ENCODE results near the gene PON3.
"Not testable (repeated sequence)": the region's sequence is repeated elsewhere in the genome, so short reads cannot be mapped to it uniquely, and the experiment has no call there.

Gene PON3

GRCh38 chr7:95411666-95412065 is 15.5 kb upstream of the PON3 start:
- no peak for DNase-seq

- DNase-seq, result no peak
Measured at GRCh38 chr7:95411036-95411435, 14.9 kb upstream of the PON3 start.

GRCh38 chr7:95407751-95408150 is 11.6 kb upstream of the PON3 start:
- DNase-seq, result no peak

GRCh38 chr7:95405800-95406199 is 9.6 kb upstream of the PON3 start:
- no peak for DNase-seq

GRCh38 chr7:95405208-95405607 is 9.0 kb upstream of the PON3 start:
- no peak for DNase-seq

GRCh38 chr7:95404316-95404865 is 8.2 kb upstream of the PON3 start:
- DNase-seq, result no peak

GRCh38 chr7:95398155-95398940 is 2.2 kb upstream of the PON3 start:
- DNase-seq, result peak; percentile 64

- DNase-seq, result no peak
Measured at GRCh38 chr7:95397381-95397780, 1.2 kb upstream of the PON3 start.

- DNase-seq, result no peak
Measured at GRCh38 chr7:95395755-95396135, 430 bp downstream of the PON3 start.

GRCh38 chr7:95394370-95394769 is 1.8 kb downstream of the PON3 start:
- DNase-seq, result no peak

GRCh38 chr7:95391761-95392160 is 4.4 kb downstream of the PON3 start:
- no peak for DNase-seq

- DNase-seq, result no peak
Measured at GRCh38 chr7:95389516-95389915, 6.7 kb downstream of the PON3 start.

GRCh38 chr7:95379457-95379856 is 16.7 kb downstream of the PON3 start:
- DNase-seq, result not testable (repeated sequence)

- DNase-seq, result no peak
Measured at GRCh38 chr7:95376632-95377400, 19.4 kb downstream of the PON3 start.

GRCh38 chr7:95375591-95376257 is 20.5 kb downstream of the PON3 start:
- DNase-seq, result no peak

- no peak for DNase-seq
Measured at GRCh38 chr7:95373323-95373722, 22.9 kb downstream of the PON3 start.

- DNase-seq, result no peak
Measured at GRCh38 chr7:95368235-95368634, 27.9 kb downstream of the PON3 start.

GRCh38 chr7:95367606-95368005 is 28.6 kb downstream of the PON3 start:
- DNase-seq, result no peak

GRCh38 chr7:95365151-95365550 is 31.0 kb downstream of the PON3 start:
- DNase-seq, result no peak

- DNase-seq, result no peak
Measured at GRCh38 chr7:95357623-95358022, 38.6 kb downstream of the PON3 start.

- no peak for DNase-seq
Measured at GRCh38 chr7:95342642-95343307, 53.4 kb downstream of the PON3 start.

GRCh38 chr7:95342029-95342428 is 54.1 kb downstream of the PON3 start:
- DNase-seq, result no peak

- DNase-seq, result no peak
Measured at GRCh38 chr7:95340491-95340890, 55.7 kb downstream of the PON3 start.
